Thyroid gland (tissue), 4 donors: ENCODE data around the gene F3.

ENCODE experiments used
- CTCF ChIP-seq, 6 experiments: fragments of 200-600 bp in 3 of 6; fragments of 450-650 bp in 3 of 6; sonication (generic) in 3 of 6; IDR thresholded peaks; one replicate each; pipeline ENCODE4 v1.5.1; 2016 to 2019; ENCODE audit warnings: antibody characterized with exemption in 6 of 6, mild to moderate bottlenecking in 2 of 6, inconsistent platforms in 1 of 6, moderate library complexity in 1 of 6
- POLR2A ChIP-seq, 2 donors: fragments of 450-650 bp; IDR thresholded peaks; one replicate each; pipeline ENCODE4 v1.6.1; 2017; ENCODE audit warnings: antibody characterized with exemption in 2 of 2, mild to moderate bottlenecking in 2 of 2, moderate library complexity in 1 of 2

- TF ChIP-seq CTCF (IDR thresholded peaks at IDR 0.05) (no peak), POLR2A (IDR thresholded peaks at IDR 0.05) (no peak)
These were observed 18.4 kb upstream of the F3 start for GRCh38 chr1:94559921-94560320.
